ENCODE data around the gene PAM. TPM values are rescaled to one million over a fixed set of nuclear protein-coding genes. Genes with fewer than 3 reads are reported as not detected.
"Not testable (repeated sequence)": the region's sequence is repeated elsewhere in the genome, so short reads cannot be mapped to it uniquely, and the experiment has no call there.

PAM gene
- total and polyA plus RNA-seq, 7 experiments from 2014 or later, result 10.3 to 36.6 (median 13.6) TPM

GRCh38 chr5:102991802-102992201, 236.7 kb downstream of the PAM start:
- H3K4me1 ChIP-seq (ENCODE audit: control insufficient read depth in 2 of 2, insufficient read depth in 2 of 2, low read length in 2 of 2), result no peaks in the 10 kb centered on the region
- DNase-seq (no peak), ATAC-seq (no peak)
- Mint-ChIP-seq H3K9me3 (peaks cover 0 to 5% (median 0%) of the 10 kb centered on the region in 11 donors), H3K4me1 (peaks cover 0 to 13% (median 9%) of the 10 kb centered on the region in 7 donors), H3K27me3 (no peaks in the 10 kb centered on the region), H3K36me3 (peaks cover 0 to 12% (median 7%) of the 10 kb centered on the region in 5 donors), H3K27ac (no peak overlapping the region), H3K4me3 (no peak overlapping the region)
- no peak overlapping the region for H3K4me3 ChIP-seq (ENCODE audit: low read length)
- ChIA-PET POLR2A (no interaction called here), CTCF (no interaction called here)
- intact Hi-C loops (cut with micrococcal nuclease), result no loop called here
- H3K27me3 ChIP-seq (ENCODE audit: control insufficient read depth in 2 of 2, insufficient read depth in 2 of 2, low read length in 2 of 2), result no peaks in the 10 kb centered on the region
- H3K36me3 ChIP-seq (ENCODE audit: control insufficient read depth in 2 of 3, insufficient read depth in 3 of 3, low read length in 3 of 3), result no peaks in the 10 kb centered on the region
- no peak overlapping the region for H3K27ac ChIP-seq (ENCODE audit: low read depth, low read length)
- no peaks in the 10 kb centered on the region for H3K9me3 ChIP-seq (ENCODE audit: control insufficient read depth in 2 of 3, low read length in 3 of 3)

DNA sequence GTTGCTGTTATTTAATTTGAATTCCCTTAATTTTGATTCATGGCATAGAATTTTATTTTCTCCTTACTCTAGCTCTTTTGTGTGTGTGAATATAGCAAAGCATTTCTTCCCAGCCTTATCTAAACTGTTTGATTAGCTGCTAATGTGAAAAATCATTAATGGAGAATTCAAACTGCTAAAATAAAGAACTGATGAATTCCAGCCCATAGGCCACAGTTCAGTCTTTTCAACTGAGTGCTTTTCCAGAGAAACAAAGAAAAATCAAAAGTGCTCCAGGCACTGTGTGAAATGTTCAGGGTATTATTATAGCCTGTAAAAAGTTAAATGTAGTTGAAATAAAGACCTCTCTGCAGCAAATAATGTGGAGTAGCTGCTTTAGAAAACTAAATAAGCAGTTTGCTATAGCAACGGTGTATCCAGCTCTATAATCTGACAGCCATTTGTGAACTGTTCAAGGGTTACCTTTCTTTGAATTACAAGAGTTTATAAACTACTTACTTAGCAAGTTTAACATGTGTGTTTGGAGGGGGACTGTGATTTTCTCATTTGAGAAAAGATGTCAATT, 241.0 kb downstream of the PAM start:
- ATAC-seq, result no peak
- Mint-ChIP-seq H3K36me3 (peaks cover 9 to 25% (median 14%) of the 10 kb centered on the region in 5 donors), H3K4me3 (no peak overlapping the region), H3K27me3 (no peaks in the 10 kb centered on the region), H3K9me3 (peaks cover 0 to 6% (median 3%) of the 10 kb centered on the region in 11 donors), H3K27ac (no peak overlapping the region), H3K4me1 (peaks cover 0 to 13% (median 9%) of the 10 kb centered on the region in 7 donors)
- intact Hi-C loops (cut with micrococcal nuclease), result no loop called here
- Histone ChIP-seq H3K4me3 (ENCODE audit: low read length) (no peak overlapping the region), H3K36me3 (ENCODE audit: control insufficient read depth in 2 of 3, insufficient read depth in 3 of 3, low read length in 3 of 3) (no peaks in the 10 kb centered on the region), H3K4me1 (ENCODE audit: control insufficient read depth in 2 of 2, insufficient read depth in 2 of 2, low read length in 2 of 2) (no peaks in the 10 kb centered on the region), H3K9me3 (ENCODE audit: control insufficient read depth in 2 of 3, low read length in 3 of 3) (no peaks in the 10 kb centered on the region), H3K27ac (ENCODE audit: low read depth, low read length) (no peak overlapping the region), H3K27me3 (ENCODE audit: control insufficient read depth in 2 of 2, insufficient read depth in 2 of 2, low read length in 2 of 2) (no peaks in the 10 kb centered on the region)
- ChIA-PET CTCF (interaction anchor here (0.9 kb wide), 1 partner anchor 142 kb away, joined by 3 read pairs; no protein-coding TSS in a partner anchor), POLR2A (no interaction called here)
- DNase-seq, result no peak

GRCh38 chr5:102998224-102998623, 243.1 kb downstream of the PAM start:
- H3K4me3 ChIP-seq (ENCODE audit: low read length), result no peak overlapping the region
- CTCF ChIA-PET, result no interaction called here
- intact Hi-C loops (cut with micrococcal nuclease), result no loop called here

GRCh38 chr5:102999191-102999590, 244.1 kb downstream of the PAM start:
- peaks cover 0 to 13% (median 9%) of the 10 kb centered on the region in 7 donors for H3K4me1 Mint-ChIP-seq
- Histone ChIP-seq H3K4me1 (ENCODE audit: control insufficient read depth in 2 of 2, insufficient read depth in 2 of 2, low read length in 2 of 2) (no peaks in the 10 kb centered on the region), H3K4me3 (ENCODE audit: low read length) (no peak overlapping the region), H3K27me3 (ENCODE audit: control insufficient read depth in 2 of 2, insufficient read depth in 2 of 2, low read length in 2 of 2) (no peaks in the 10 kb centered on the region), H3K36me3 (ENCODE audit: control insufficient read depth in 2 of 3, insufficient read depth in 3 of 3, low read length in 3 of 3) (no peaks in the 10 kb centered on the region), H3K27ac (ENCODE audit: low read depth, low read length) (no peak overlapping the region), H3K9me3 (ENCODE audit: control insufficient read depth in 2 of 3, low read length in 3 of 3) (no peaks in the 10 kb centered on the region)
- H3K36me3 Mint-ChIP-seq, result peaks cover 9 to 22% (median 10%) of the 10 kb centered on the region in 5 donors
- H3K27me3 Mint-ChIP-seq, result no peaks in the 10 kb centered on the region
- intact Hi-C loops (cut with micrococcal nuclease), result no loop called here
- ChIA-PET POLR2A (no interaction called here), CTCF (no interaction called here)
- H3K4me3 Mint-ChIP-seq, result no peak overlapping the region
- H3K27ac Mint-ChIP-seq, result no peak overlapping the region
- peaks cover 0 to 6% (median 3%) of the 10 kb centered on the region in 11 donors for H3K9me3 Mint-ChIP-seq
- no peak for ATAC-seq
- no peak for DNase-seq

More at GRCh38 chr5:102998224-102998623, 243.1 kb downstream of the PAM start:
- DNase-seq, result no peak
- Mint-ChIP-seq H3K4me1 (peaks cover 0 to 13% (median 9%) of the 10 kb centered on the region in 7 donors), H3K4me3 (no peak overlapping the region), H3K9me3 (peaks cover 0 to 6% (median 3%) of the 10 kb centered on the region in 11 donors), H3K27ac (no peak overlapping the region), H3K36me3 (peaks cover 9 to 22% (median 12%) of the 10 kb centered on the region in 5 donors), H3K27me3 (no peaks in the 10 kb centered on the region)
- POLR2A ChIA-PET, result no interaction called here
- H3K36me3 ChIP-seq (ENCODE audit: control insufficient read depth in 2 of 3, insufficient read depth in 3 of 3, low read length in 3 of 3), result no peaks in the 10 kb centered on the region
- H3K4me1 ChIP-seq (ENCODE audit: control insufficient read depth in 2 of 2, insufficient read depth in 2 of 2, low read length in 2 of 2), result no peaks in the 10 kb centered on the region
- H3K27me3 ChIP-seq (ENCODE audit: control insufficient read depth in 2 of 2, insufficient read depth in 2 of 2, low read length in 2 of 2), result no peaks in the 10 kb centered on the region
- ATAC-seq, result no peak
- H3K9me3 ChIP-seq (ENCODE audit: control insufficient read depth in 2 of 3, low read length in 3 of 3), result no peaks in the 10 kb centered on the region
- no peak overlapping the region for H3K27ac ChIP-seq (ENCODE audit: low read depth, low read length)

DNA sequence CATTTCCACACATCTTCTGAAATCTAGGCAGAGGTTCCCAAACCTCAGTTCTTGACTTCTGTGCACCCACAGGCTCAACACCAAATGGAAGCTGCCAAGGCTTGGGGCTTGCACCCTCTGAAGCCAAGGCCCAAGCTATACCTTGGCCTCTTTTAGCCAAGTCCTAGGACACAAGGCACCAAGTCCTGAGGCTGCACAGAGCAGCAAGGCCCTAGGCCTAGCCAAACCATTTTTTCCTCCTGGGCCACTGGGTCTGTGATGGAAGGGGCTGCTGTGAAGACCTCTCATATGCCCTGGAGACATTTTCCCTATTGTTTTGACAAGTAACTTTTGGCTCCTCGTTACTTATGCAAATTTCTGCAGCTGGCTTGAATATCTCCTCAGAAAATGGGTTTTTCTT, 244.5 kb downstream of the PAM start:
- ATAC-seq; CTCF ChIA-PET; DNase-seq; POLR2A ChIA-PET; H3K27ac ChIP-seq (ENCODE audit: low read depth, low read length); H3K9me3 Mint-ChIP-seq; H3K36me3 ChIP-seq (ENCODE audit: control insufficient read depth in 2 of 3, insufficient read depth in 3 of 3, low read length in 3 of 3); H3K4me3 Mint-ChIP-seq; H3K27ac Mint-ChIP-seq; H3K9me3 ChIP-seq (ENCODE audit: control insufficient read depth in 2 of 3, low read length in 3 of 3); H3K27me3 ChIP-seq (ENCODE audit: control insufficient read depth in 2 of 2, insufficient read depth in 2 of 2, low read length in 2 of 2); H3K27me3 Mint-ChIP-seq; H3K4me1 ChIP-seq (ENCODE audit: control insufficient read depth in 2 of 2, insufficient read depth in 2 of 2, low read length in 2 of 2); H3K4me3 ChIP-seq (ENCODE audit: low read length); intact Hi-C loops (cut with micrococcal nuclease): not testable (repeated sequence)
- peaks cover 0 to 13% (median 9%) of the 10 kb centered on the region in 7 donors for H3K4me1 Mint-ChIP-seq
- peaks cover 8 to 21% (median 10%) of the 10 kb centered on the region in 5 donors for H3K36me3 Mint-ChIP-seq

GRCh38 chr5:103000089-103000488, 245.0 kb downstream of the PAM start:
- H3K36me3 Mint-ChIP-seq, result peaks cover 8 to 21% (median 10%) of the 10 kb centered on the region in 5 donors
- no peaks in the 10 kb centered on the region for H3K9me3 ChIP-seq (ENCODE audit: control insufficient read depth in 2 of 3, low read length in 3 of 3)
- intact Hi-C loops (cut with micrococcal nuclease), result no loop called here
- no peaks in the 10 kb centered on the region for H3K36me3 ChIP-seq (ENCODE audit: control insufficient read depth in 2 of 3, insufficient read depth in 3 of 3, low read length in 3 of 3)
- no peaks in the 10 kb centered on the region for H3K4me1 ChIP-seq (ENCODE audit: control insufficient read depth in 2 of 2, insufficient read depth in 2 of 2, low read length in 2 of 2)
- POLR2A ChIA-PET, result no interaction called here
- CTCF ChIA-PET, result no interaction called here
- DNase-seq, result no peak
- H3K27ac Mint-ChIP-seq, result no peak overlapping the region
- ATAC-seq, result no peak
- peaks cover 0 to 6% (median 3%) of the 10 kb centered on the region in 11 donors for H3K9me3 Mint-ChIP-seq
- no peak overlapping the region for H3K4me3 ChIP-seq (ENCODE audit: low read length)
- no peak overlapping the region for H3K4me3 Mint-ChIP-seq
- no peak overlapping the region for H3K27ac ChIP-seq (ENCODE audit: low read depth, low read length)
- H3K27me3 ChIP-seq (ENCODE audit: control insufficient read depth in 2 of 2, insufficient read depth in 2 of 2, low read length in 2 of 2), result no peaks in the 10 kb centered on the region
- peaks cover 0 to 11% (median 7%) of the 10 kb centered on the region in 7 donors for H3K4me1 Mint-ChIP-seq
- H3K27me3 Mint-ChIP-seq, result no peaks in the 10 kb centered on the region

GRCh38 chr5:103003872-103004271, 248.8 kb downstream of the PAM start:
- H3K27ac ChIP-seq (ENCODE audit: low read depth, low read length), result no peak overlapping the region
- no peaks in the 10 kb centered on the region for H3K9me3 ChIP-seq (ENCODE audit: control insufficient read depth in 2 of 3, low read length in 3 of 3)
- H3K27ac Mint-ChIP-seq, result no peak overlapping the region
- no peaks in the 10 kb centered on the region for H3K27me3 ChIP-seq (ENCODE audit: control insufficient read depth in 2 of 2, insufficient read depth in 2 of 2, low read length in 2 of 2)
- H3K4me3 Mint-ChIP-seq, result no peak overlapping the region
- peaks cover 0 to 6% (median 3%) of the 10 kb centered on the region in 11 donors for H3K9me3 Mint-ChIP-seq
- H3K36me3 ChIP-seq (ENCODE audit: control insufficient read depth in 2 of 3, insufficient read depth in 3 of 3, low read length in 3 of 3), result no peaks in the 10 kb centered on the region
- peaks cover 9 to 28% (median 15%) of the 10 kb centered on the region in 5 donors for H3K36me3 Mint-ChIP-seq
- H3K27me3 Mint-ChIP-seq, result no peaks in the 10 kb centered on the region
- ATAC-seq (no peak), DNase-seq (no peak)
- H3K4me1 Mint-ChIP-seq, result no peaks in the 10 kb centered on the region
- H3K4me3 ChIP-seq (ENCODE audit: low read length), result no peak overlapping the region
- intact Hi-C loops (cut with micrococcal nuclease), result no loop called here
- ChIA-PET POLR2A (no interaction called here), CTCF (no interaction called here)
- H3K4me1 ChIP-seq (ENCODE audit: control insufficient read depth in 2 of 2, insufficient read depth in 2 of 2, low read length in 2 of 2), result no peaks in the 10 kb centered on the region

Measured in naive thymus-derived CD4-positive, alpha-beta T cell (primary cell).